Immature natural killer cell (primary cell): ENCODE data around the gene DNAJB14. TPM values are rescaled to one million over a fixed set of nuclear protein-coding genes. Genes with fewer than 3 reads are reported as not detected.
"Not testable (repeated sequence)": the region's sequence is repeated elsewhere in the genome, so short reads cannot be mapped to it uniquely, and the experiment has no call there.

Source experiments
- DNase-seq, 3 donors: peaks; one replicate each; pipeline ENCODE4 v3.0.0; 2022; ENCODE audit warnings: mixed read lengths in 1 of 3
- H3K27ac Mint-ChIP-seq, 6 donors: one replicate each; pipeline ENCODE4 v1.8.0; 2020; ENCODE audit warnings: mixed read lengths in 6 of 6, mild to moderate bottlenecking in 5 of 6, inconsistent platforms in 4 of 6, moderate library complexity in 3 of 6
- H3K27me3 Mint-ChIP-seq, 3 donors: one replicate each; pipeline ENCODE4 v1.8.0; 2020 to 2021; ENCODE audit warnings: low read depth in 3 of 3, mild to moderate bottlenecking in 3 of 3, mixed read lengths in 3 of 3, moderate library complexity in 3 of 3, inconsistent platforms in 1 of 3
- H3K36me3 Mint-ChIP-seq, 3 donors: one replicate each; pipeline ENCODE4 v1.8.0; 2020; ENCODE audit warnings: mixed read lengths in 3 of 3, inconsistent platforms in 2 of 3, mild to moderate bottlenecking in 2 of 3
- H3K4me1 Mint-ChIP-seq, 2 donors: one replicate each; pipeline ENCODE4 v1.8.0; 2020; ENCODE audit warnings: inconsistent platforms in 2 of 2, mild to moderate bottlenecking in 2 of 2, mixed read lengths in 2 of 2, moderate library complexity in 1 of 2
- H3K4me3 Mint-ChIP-seq, 5 donors: one replicate each; pipeline ENCODE4 v1.8.0; 2020; ENCODE audit warnings: mild to moderate bottlenecking in 5 of 5, mixed read lengths in 5 of 5, inconsistent platforms in 3 of 5, moderate library complexity in 3 of 5
- H3K9me3 Mint-ChIP-seq, 6 donors: one replicate each; pipeline ENCODE4 v1.8.0; 2020; ENCODE audit warnings: mild to moderate bottlenecking in 6 of 6, mixed read lengths in 6 of 6, inconsistent platforms in 4 of 6, moderate library complexity in 3 of 6
- polyA plus RNA-seq, 3 donors: library from polyadenylated mRNA; unstranded; fragments of 300-500 nt; fragmentation: Illumina TruSeq; gene quantifications; one replicate each; pipeline ENCODE4 v1.2.3, GENCODE V29; 2021

The DNAJB14 gene
- polyA plus RNA-seq, 3 donors from 2014 or later, result 48.4 to 83.0 (median 53.4) TPM

DNA sequence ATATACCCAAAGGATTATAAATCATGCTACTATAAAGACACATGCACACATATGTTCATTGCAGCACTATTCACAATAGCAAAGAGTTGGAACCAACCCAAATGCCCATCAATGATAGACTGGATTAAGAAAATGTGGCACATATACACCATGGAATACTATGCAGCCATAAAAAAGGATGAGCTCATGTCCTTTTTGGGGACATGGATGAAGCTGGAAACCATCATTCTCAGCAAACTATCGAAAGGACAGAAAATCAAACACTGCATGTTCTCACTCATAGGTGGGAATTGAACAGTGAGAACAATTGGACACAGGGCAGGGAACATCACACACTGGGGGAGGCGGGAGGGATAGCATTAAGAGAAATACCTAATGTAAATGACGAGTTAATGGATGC is 11.8 kb upstream of the DNAJB14 start:
- H3K27ac Mint-ChIP-seq, DNase-seq, H3K4me3 Mint-ChIP-seq, H3K9me3 Mint-ChIP-seq, H3K27me3 Mint-ChIP-seq, H3K4me1 Mint-ChIP-seq: not testable (repeated sequence)
- peaks cover 0 to 12% (median 8%) of the 10 kb centered on the region in 3 donors for H3K36me3 Mint-ChIP-seq

DNA sequence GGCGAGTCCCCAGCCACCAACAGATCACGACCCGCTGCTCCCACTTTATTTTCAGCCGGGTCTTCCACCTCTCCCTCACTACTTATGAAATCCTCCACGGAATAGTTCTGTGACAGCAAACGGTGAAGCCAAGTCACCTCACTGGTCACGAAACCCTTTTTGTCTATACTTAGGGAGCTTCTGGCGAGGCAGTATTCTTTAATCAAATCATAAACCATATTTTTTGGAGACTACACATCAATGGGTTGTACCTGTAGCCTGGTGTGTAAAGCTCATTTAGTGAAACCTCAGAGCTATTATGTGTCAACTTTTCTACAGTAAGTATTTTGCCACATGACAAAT is 4.5 kb upstream of the DNAJB14 start:
- Mint-ChIP-seq H3K36me3 (no peaks in the 10 kb centered on the region), H3K27me3 (peaks cover 3 to 12% (median 6%) of the 10 kb centered on the region in 3 donors), H3K9me3 (no peaks in the 10 kb centered on the region), H3K27ac (no peak overlapping the region), H3K4me3 (no peak overlapping the region), H3K4me1 (peaks cover 2 to 17% of the 10 kb centered on the region in 2 donors)
- DNase-seq, result no peak

DNA sequence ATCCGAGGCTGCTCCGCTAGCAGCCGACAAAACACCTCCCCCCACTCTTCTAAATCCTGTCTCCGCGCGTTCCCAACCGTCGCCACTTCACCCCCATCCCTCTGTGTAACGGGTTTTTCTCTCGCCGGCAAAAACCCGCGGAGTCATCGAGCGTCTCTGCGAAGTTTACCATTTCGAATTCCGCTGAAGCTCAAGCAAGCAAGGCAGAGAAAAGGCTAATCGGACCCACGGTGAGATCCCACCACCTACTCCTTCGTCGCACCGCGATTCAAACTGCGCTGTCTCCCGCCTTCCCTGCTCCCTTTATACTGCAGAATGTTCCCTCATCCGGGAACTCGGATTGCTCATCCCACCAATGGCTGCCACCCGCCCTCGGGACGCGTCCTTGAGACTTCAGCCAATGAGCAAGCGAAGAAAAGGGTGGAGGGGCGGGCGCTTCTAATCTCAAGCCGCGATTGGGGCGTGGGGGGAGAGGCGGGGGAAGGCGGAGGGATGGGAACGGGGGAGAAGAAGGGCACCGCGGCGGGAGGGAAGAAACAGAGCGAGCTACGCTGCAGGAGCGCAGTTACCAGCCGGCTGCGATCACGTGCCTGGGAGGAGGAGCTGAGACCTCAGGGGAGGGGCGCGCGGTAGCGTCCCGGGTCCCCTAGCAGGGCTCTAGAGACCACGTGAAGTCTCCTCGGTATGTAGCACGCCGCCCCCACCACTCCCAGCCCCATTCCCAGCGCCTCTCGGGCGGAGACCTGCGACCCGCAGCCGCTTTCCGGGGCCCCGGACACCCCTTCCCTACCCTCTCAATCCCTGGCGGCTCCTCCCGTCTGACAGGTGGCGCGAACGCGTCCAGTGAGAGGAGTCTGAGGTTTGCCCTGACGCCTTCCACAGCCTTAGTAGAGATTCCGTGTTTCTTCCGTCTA is 3.8 kb upstream of the DNAJB14 start, which contains the start of gene H2AZ1:
TSS of gene H2AZ1 (minus strand) at position 277 of the 914 bp plus-strand sequence. CDS start at position 172, 105 bp downstream.
- no peaks in the 10 kb centered on the region for H3K36me3 Mint-ChIP-seq
- no peak within 1 kb of the TSS for H3K4me3 Mint-ChIP-seq
- H3K27ac Mint-ChIP-seq, result no peak within 1 kb of the TSS
- H3K4me1 Mint-ChIP-seq, result peaks cover 8 to 23% of the 10 kb centered on the region in 2 donors
- peak; percentile 93 to 95 (median 94) for DNase-seq
- H3K9me3 Mint-ChIP-seq, result no peaks in the 10 kb centered on the region
- H3K27me3 Mint-ChIP-seq, result peaks cover 4 to 12% (median 6%) of the 10 kb centered on the region in 3 donors

DNA sequence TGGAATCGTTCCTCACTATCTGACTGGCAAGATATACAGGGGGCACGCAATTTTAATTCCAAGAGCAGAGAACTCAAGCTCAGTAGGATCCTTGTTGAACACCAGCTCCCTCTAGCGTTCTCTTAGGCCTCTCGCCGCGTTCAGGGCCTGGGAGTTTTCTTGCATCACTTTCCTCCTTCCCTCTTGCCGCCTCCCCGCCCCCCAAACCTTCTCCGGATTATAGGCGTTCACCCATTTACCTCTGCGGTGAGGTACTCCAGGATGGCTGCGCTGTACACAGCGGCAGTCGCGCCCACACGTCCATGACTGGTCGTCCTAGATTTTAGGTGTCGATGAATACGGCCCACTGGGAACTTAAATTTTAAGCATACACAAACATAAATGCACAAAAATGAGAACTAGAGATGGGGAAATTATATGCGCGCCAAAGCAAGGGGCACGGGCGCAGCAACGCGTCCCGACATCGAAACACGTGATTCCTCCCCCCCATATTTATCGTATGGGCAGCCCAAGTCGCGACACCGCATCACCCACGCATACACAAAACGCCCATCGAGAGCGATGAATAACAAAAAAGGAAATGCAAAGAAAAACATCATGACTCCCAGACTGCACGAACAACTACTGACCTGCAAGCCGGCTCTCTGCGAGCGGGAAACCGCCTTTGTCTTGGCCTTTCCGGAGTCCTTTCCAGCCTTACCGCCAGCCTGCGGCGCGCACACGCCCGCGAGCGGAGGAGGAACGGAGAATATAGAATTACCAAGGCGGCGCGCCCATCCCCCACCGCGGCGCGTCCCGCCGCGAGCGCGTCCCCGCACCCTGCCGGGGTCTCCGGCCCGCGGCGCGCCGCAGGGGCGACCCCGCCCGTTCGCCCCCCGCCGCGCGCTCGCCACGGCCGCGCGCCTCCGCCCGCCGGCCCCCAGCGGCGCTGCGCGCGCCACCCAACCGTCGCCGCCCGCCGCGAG is 2.9 kb upstream of the DNAJB14 start:
- Mint-ChIP-seq H3K4me3 (no peak overlapping the region), H3K4me1 (peaks cover 17 to 33% of the 10 kb centered on the region in 2 donors), H3K27ac (no peak overlapping the region), H3K9me3 (no peaks in the 10 kb centered on the region), H3K36me3 (no peaks in the 10 kb centered on the region), H3K27me3 (peaks cover 4 to 12% (median 6%) of the 10 kb centered on the region in 3 donors)
- peak; percentile 81 to 84 (median 83) for DNase-seq

DNA sequence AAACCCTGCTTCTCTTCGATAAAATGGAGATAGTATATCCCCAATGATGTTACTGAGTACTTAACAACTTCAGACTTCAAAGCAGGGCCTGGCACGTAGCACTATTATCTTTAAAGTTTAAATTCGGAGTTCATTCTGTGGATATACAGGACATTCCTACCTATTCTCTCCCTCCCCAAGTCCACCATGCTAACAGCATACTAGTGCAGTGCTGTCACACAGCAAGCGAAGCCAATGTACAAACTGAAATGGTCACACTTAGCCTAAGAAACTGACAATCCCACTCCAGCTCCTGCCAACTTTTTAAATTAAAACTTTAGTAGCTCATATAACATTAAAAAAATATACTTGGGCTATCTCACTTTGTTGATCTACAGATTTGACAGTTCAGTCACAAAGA is 1.2 kb upstream of the DNAJB14 start:
- DNase-seq, result no peak
- peak overlapping the region in 4 of 6 donors; percentile 97 to 99 (median 99) for H3K27ac Mint-ChIP-seq
- H3K4me1 Mint-ChIP-seq, result peaks cover 34 to 50% of the 10 kb centered on the region in 2 donors
- H3K4me3 Mint-ChIP-seq, result peak overlapping the region; percentile 89 to 95 (median 95)
- H3K27me3 Mint-ChIP-seq, result peaks cover 4 to 12% (median 6%) of the 10 kb centered on the region in 3 donors
- no peaks in the 10 kb centered on the region for H3K9me3 Mint-ChIP-seq
- no peaks in the 10 kb centered on the region for H3K36me3 Mint-ChIP-seq

DNA sequence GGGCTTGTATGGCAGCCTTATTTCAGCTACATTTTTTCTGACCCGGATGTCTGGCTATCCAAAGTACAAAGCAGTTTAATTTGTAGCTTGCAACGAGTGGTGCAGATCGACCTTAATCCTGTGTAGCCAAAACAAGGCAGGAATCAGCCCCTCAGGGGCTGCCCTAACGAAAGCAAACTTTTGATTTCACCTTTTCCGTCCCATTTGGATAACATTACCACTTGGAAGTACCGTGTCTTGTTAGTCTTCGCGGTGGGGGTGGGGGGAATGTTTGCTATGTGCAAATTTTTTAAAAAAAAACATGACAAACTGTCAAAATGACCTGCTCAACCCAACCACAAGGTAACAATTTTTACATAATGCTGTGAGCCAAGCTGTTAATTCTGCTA is 766 bp upstream of the DNAJB14 start:
- H3K4me3 Mint-ChIP-seq, result peak overlapping the region; percentile 89 to 95 (median 95)
- peaks cover 4 to 12% (median 6%) of the 10 kb centered on the region in 3 donors for H3K27me3 Mint-ChIP-seq
- H3K27ac Mint-ChIP-seq, result peak overlapping the region in 4 of 6 donors; percentile 97 to 99 (median 99)
- H3K36me3 Mint-ChIP-seq, result no peaks in the 10 kb centered on the region
- no peaks in the 10 kb centered on the region for H3K9me3 Mint-ChIP-seq
- no peak for DNase-seq
- H3K4me1 Mint-ChIP-seq, result peaks cover 38 to 51% of the 10 kb centered on the region in 2 donors

DNA sequence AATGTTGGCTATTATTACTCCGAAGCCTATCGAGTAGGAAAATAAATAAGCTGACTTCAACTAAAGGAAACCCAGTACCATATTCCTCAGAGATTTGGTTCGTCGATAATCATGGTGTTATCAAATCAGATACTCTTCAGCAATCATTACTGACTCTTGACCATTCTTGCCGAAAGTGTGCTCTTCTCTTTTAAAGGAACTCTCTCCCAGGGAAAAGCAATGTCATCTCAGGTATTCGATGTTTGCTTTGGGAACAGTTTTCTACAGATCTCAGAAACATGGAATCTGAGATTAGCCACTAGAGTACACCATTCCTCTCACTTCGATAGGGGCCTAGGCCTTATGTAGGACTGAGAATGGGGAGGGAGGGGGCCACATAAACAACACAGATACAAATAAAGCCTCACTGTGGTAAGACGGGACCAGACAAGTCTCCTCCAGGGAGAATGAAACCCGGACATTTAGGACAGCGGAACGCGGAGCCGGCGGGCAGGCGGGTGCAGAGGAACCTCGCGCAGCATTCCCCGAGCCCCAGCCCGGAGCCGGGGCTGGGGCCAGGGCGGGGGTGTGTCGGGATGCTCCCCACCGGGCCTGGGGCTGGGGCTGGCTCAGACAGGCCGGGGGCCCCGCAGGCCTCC is 581 bp downstream of the DNAJB14 start:
- H3K4me3 Mint-ChIP-seq, result peak overlapping the region; percentile 96 to 100 (median 98)
- H3K9me3 Mint-ChIP-seq, result no peaks in the 10 kb centered on the region
- DNase-seq, result no peak
- peaks cover 4 to 12% (median 6%) of the 10 kb centered on the region in 3 donors for H3K27me3 Mint-ChIP-seq
- peak overlapping the region in 5 of 6 donors; percentile 96 to 99 (median 99) for H3K27ac Mint-ChIP-seq
- peaks cover 49 to 58% of the 10 kb centered on the region in 2 donors for H3K4me1 Mint-ChIP-seq
- H3K36me3 Mint-ChIP-seq, result no peaks in the 10 kb centered on the region

DNA sequence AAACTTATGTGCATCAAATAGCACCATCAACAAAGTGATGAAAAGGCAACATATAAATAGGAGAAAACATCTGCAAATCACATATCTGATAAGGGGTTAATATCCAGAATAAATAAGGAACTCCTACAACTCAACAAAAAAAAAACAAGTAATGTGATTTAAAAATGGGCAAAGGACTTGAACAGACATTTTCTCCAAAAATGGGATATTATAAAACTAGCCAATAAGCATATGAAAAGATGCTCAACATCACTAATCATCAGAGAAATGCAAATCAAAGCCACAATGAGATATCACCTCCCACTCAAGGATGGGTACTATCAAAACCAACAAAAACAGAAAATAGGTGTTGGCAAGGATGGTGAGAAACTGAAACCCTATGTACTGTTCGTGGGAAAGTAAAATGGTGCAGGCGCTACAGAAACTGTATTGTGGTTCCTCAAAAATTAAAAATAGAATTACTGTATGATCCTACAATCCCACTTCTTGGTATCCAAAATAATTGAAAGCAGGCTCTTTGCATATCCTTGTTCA is 2.4 kb downstream of the DNAJB14 start:
- Mint-ChIP-seq H3K4me1 (peaks cover 60 to 62% of the 10 kb centered on the region in 2 donors), H3K4me3 (peak overlapping the region; percentile 74 to 99 (median 98)), H3K9me3 (no peaks in the 10 kb centered on the region), H3K27ac (peak overlapping the region in 5 of 6 donors; percentile 32 to 99 (median 79)), H3K36me3 (peaks cover 0 to 4% (median 3%) of the 10 kb centered on the region in 3 donors), H3K27me3 (peaks cover 4 to 12% (median 6%) of the 10 kb centered on the region in 3 donors)
- DNase-seq, result peak in 2 of 3 donors; percentile 16 to 26

DNA sequence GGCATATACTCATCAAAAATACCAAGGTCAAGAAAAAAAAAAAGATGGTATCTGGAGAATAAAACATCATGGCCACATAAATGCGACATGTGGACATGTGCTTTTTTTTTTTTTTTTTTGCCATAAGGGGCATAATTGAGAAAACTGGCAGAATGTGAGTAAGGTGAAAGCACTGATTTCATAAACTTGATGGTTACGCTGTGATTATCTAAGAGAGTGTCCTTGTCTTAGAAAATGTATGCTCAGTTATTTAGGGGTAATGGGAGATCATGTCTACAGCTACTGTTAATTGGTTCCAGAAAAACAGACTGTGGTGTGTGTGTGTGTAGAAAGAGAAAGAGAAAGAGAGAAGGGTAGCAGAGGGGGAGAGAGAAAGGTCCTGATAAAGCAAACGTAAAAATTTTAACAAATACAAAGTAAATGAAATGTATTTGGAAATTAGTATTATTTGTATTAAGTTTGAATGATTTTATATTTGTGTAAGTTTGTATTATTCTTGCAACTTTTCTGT is 8.1 kb downstream of the DNAJB14 start:
- Mint-ChIP-seq H3K27me3 (peaks cover 0 to 5% (median 4%) of the 10 kb centered on the region in 3 donors), H3K4me3 (peak overlapping the region in 1 of 5 donors; percentile 36), H3K4me1 (peaks cover 41 to 69% of the 10 kb centered on the region in 2 donors), H3K9me3 (peaks cover 0 to 13% (median 4%) of the 10 kb centered on the region in 6 donors), H3K27ac (peak overlapping the region; percentile 31 to 68 (median 54)), H3K36me3 (peaks cover 13 to 30% (median 19%) of the 10 kb centered on the region in 3 donors)
- no peak for DNase-seq

DNA sequence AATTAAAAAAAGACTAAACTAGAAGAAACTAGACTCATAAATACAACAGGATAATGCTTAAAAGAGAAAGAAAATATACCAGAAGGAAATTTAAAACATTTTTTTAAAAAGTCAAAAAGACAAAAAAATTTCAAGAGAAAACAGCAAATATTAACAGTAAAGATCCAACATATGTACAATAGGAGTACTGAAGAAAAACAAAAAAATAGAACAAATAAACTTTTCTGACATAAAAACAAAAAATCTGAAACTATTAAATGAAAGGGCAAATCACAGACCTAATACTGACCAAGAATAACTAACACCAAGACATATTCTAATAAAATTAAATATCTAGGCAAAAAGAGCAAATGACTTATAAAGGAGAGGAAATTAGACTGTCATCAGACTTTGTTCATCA is 11.5 kb downstream of the DNAJB14 start:
- DNase-seq, result no peak
- no peak overlapping the region for H3K4me3 Mint-ChIP-seq
- peaks cover 0 to 5% (median 4%) of the 10 kb centered on the region in 3 donors for H3K27me3 Mint-ChIP-seq
- H3K9me3 Mint-ChIP-seq, result peaks cover 0 to 13% (median 4%) of the 10 kb centered on the region in 6 donors
- H3K27ac Mint-ChIP-seq, result peak overlapping the region in 2 of 6 donors; percentile 1 to 3
- peaks cover 47 to 76% of the 10 kb centered on the region in 2 donors for H3K4me1 Mint-ChIP-seq
- H3K36me3 Mint-ChIP-seq, result peaks cover 13 to 38% (median 24%) of the 10 kb centered on the region in 3 donors

DNA sequence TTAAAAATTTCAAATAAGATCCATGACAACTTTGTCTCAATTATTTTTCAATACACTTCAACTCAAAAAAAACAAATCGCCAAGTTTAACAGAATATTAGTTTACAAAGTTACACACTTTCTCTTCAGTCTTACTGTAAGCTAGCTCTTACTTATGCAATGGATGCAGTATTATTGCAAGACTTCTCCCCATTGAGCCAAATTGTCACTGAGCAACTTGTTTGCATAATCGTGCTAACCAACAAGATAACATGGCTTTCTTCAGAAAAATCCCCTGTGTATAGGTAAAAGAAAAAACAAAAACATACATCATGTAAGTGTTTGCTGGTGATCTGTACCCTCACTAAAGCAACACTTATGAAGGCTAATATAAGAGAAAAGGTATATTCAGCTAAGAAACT is 18.9 kb downstream of the DNAJB14 start:
- H3K27ac Mint-ChIP-seq, result peak overlapping the region in 1 of 6 donors; percentile 39
- H3K36me3 Mint-ChIP-seq, result peaks cover 1 to 8% (median 3%) of the 10 kb centered on the region in 3 donors
- peaks cover 30 to 63% of the 10 kb centered on the region in 2 donors for H3K4me1 Mint-ChIP-seq
- H3K9me3 Mint-ChIP-seq, result no peaks in the 10 kb centered on the region
- H3K27me3 Mint-ChIP-seq, result peaks cover 0 to 2% (median 0%) of the 10 kb centered on the region in 3 donors
- no peak overlapping the region for H3K4me3 Mint-ChIP-seq
- DNase-seq, result no peak

DNA sequence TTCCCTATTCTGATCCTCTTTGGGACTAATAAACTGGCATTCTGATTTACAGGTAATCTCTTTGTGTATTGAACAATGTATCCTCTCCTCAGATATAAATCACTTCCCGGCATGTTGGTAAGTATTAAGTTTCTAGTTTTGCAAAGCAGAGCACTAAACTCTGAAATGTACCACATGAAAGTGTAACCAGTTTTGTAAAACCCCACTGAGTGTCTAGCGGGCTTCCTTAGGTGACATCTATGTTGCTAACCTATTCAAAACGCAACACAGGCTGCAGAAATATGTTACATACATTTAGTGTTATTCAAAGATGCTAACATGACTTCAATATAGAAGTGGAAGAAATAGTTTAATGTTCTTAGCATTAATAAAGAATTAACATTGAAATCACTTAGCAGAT is 25.2 kb downstream of the DNAJB14 start:
- Mint-ChIP-seq H3K4me3 (no peak overlapping the region), H3K9me3 (peaks cover 0 to 9% (median 4%) of the 10 kb centered on the region in 6 donors), H3K27me3 (no peaks in the 10 kb centered on the region), H3K36me3 (peaks cover 19 to 30% (median 28%) of the 10 kb centered on the region in 3 donors), H3K4me1 (peaks cover 8 to 33% of the 10 kb centered on the region in 2 donors), H3K27ac (peak overlapping the region in 2 of 6 donors; percentile 15 to 62)
- no peak for DNase-seq
